Eye (tissue), 1 donor: ENCODE results near the gene ABCA10.
A peak's percentile ranks its signal among the peaks of the same experiment; 100 is the strongest.
"Not testable (repeated sequence)": the region's sequence is repeated elsewhere in the genome, so short reads cannot be mapped to it uniquely, and the experiment has no call there.

Experiments
- DNase-seq: peaks from one replicate; pipeline ENCODE4 v3.0.0-alpha.2; 2015

ABCA10 gene

GRCh38 chr17:69228018-69228417 lies 606 bp downstream of the ABCA10 start:
- DNase-seq, result no peak

GRCh38 chr17:69227541-69227940 lies 1.1 kb downstream of the ABCA10 start:
- DNase-seq, result no peak

- DNase-seq, result peak; percentile 34
Observed at GRCh38 chr17:69223809-69224208, 4.8 kb downstream of the ABCA10 start.

- DNase-seq, result no peak
Observed at GRCh38 chr17:69222707-69223258, 5.8 kb downstream of the ABCA10 start.

GRCh38 chr17:69220098-69220497 lies 8.5 kb downstream of the ABCA10 start:
- DNase-seq, result no peak

- no peak for DNase-seq
Observed at GRCh38 chr17:69218986-69219385, 9.6 kb downstream of the ABCA10 start.

- DNase-seq, result no peak
Observed at GRCh38 chr17:69213059-69213813, 15.4 kb downstream of the ABCA10 start.

- no peak for DNase-seq
Observed at GRCh38 chr17:69208640-69209039, 20.0 kb downstream of the ABCA10 start.

- DNase-seq, result no peak
Observed at GRCh38 chr17:69207151-69207550, 21.5 kb downstream of the ABCA10 start.

GRCh38 chr17:69198238-69198637 lies 30.4 kb downstream of the ABCA10 start:
- no peak for DNase-seq

- DNase-seq, result not testable (repeated sequence)
Observed at GRCh38 chr17:69196105-69196653, 32.4 kb downstream of the ABCA10 start.

GRCh38 chr17:69192754-69193153 lies 35.9 kb downstream of the ABCA10 start:
- DNase-seq, result no peak

- no peak for DNase-seq
Observed at GRCh38 chr17:69188796-69189195, 39.8 kb downstream of the ABCA10 start.

- peak; percentile 37 for DNase-seq
Observed at GRCh38 chr17:69188064-69188463, 40.6 kb downstream of the ABCA10 start.

- no peak for DNase-seq
Observed at GRCh38 chr17:69187294-69187693, 41.3 kb downstream of the ABCA10 start.

- DNase-seq, result no peak
Observed at GRCh38 chr17:69179227-69179952, 49.2 kb downstream of the ABCA10 start.

GRCh38 chr17:69176457-69176795 lies 52.2 kb downstream of the ABCA10 start:
- DNase-seq, result no peak

GRCh38 chr17:69175625-69176456 lies 52.8 kb downstream of the ABCA10 start:
- DNase-seq, result peak; percentile 12

- no peak for DNase-seq
Observed at GRCh38 chr17:69175262-69175624, 53.4 kb downstream of the ABCA10 start.

GRCh38 chr17:69173118-69173517 lies 55.5 kb downstream of the ABCA10 start:
- DNase-seq, result no peak

GRCh38 chr17:69170377-69170776 lies 58.2 kb downstream of the ABCA10 start:
- DNase-seq, result no peak

- DNase-seq, result not testable (repeated sequence)
Observed at GRCh38 chr17:69168642-69169041, 60.0 kb downstream of the ABCA10 start.

- no peak for DNase-seq
Observed at GRCh38 chr17:69166957-69167356, 61.7 kb downstream of the ABCA10 start.
